ENCODE measurements around the gene CCDC157.

- TF ChIP-seq CTCF (IDR thresholded peaks at IDR 0.05) (no peak), EP300 (IDR thresholded peaks at IDR 0.05) (no peak)
Observed at GRCh38 chr22:30334646-30335045, 22.2 kb upstream of the CCDC157 start.
